ENCODE results near the gene SPOCK3.
"Not testable (repeated sequence)": the region's sequence is repeated elsewhere in the genome, so short reads cannot be mapped to it uniquely, and the experiment has no call there.

Gene SPOCK3

DNA sequence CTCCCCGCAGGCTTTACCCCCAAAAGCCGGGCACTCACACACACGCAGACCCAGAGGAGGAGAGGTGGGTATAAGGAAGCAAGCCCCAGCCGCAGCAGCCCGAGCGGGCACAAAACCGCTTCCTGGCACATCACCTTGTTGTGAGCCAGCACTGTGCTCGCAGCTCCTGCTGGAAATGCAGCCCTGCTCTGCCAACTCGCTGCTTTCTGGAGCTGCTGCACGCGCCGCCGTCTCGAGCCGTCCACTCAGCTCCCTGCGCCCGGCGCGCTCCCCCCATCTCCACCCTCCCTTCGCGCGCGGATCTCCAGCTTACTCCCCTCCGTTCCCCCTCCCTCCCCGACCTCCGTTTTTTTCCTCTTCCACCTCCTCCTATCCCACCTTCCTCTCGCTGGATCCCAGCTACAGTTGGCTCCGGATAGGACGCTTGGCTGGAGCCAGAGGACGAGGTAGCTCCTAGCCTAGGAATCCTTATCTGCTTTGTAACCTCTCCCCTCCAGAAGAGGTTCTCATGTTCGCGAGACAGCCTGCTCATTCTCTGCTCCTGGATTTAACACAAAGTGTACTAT is at the start of gene SPOCK3:
Gene SPOCK3, minus strand, starts transcription at position 179 of the 566 bp plus-strand sequence.
- no peak for DNase-seq

DNA sequence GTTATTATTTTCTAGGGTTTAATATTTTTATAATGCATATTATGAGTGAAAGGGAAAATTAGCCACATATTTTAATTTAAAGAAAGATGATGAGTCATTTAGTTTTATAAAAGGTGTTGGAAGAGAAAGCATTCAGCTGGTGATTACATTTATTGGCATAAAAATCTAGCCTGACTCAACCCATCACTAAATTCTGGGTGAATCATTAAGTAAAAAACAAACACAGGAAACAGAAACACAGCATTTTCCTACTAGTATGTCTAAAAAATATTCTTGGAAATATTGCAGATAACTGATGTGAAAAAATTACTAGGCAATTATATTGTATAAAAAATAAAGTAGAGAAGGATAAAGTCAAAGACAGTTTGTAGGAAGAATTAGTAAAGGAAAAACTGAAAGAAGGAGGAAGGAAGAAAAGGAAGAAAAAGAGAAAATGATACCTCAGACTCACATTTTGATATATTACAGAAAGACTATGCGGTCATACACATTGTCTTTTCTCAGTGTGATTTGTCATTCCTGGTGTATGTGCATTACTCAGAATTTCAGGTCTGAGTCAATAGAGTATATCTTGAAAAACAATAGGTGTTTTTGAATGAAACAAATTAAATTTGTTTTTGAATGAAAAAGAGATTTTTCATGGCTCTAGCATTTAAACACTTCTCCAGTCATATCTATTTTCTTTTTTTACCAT is 48.0 kb upstream of the SPOCK3 start:
- DNase-seq, result no peak

DNA sequence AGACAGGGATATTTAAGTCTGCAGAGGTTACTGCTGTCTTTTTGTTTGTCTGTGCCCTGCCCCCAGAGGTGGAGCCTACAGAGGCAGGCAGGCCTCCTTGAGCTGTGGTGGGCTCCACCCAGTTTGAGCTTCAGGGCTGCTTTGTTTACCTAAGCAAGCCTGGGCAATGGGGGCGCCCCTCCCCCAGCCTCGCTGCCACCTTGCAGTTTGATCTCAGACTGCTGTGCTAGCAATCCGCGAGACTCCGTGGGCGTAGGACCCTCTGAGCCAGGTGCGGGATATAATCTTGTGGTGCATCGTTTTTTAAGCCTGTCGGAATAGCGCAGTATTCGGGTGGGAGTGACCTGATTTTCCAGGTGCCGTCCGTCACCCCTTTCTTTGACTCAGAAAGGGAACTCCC is 47.3 kb upstream of the SPOCK3 start:
- not testable (repeated sequence) for DNase-seq

DNA sequence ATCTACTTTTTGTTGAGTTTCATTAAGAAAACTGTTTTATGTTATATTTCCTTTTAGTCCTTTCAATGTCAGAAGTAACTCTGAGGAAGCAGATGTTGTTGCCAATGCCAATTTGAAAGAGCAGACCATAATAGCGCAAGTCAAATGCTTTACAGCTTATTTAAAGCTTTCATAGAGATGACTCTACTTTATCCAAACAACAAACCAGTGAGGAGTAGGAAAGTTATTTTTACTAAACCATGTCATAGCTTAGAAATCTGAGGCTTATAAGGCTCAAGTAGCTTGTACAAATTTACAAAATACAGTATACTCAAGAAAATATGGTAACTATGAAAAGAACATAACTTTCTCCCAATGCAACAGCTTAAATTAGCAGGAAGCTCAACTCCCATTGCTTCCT is 40.1 kb upstream of the SPOCK3 start:
- no peak for DNase-seq

DNA sequence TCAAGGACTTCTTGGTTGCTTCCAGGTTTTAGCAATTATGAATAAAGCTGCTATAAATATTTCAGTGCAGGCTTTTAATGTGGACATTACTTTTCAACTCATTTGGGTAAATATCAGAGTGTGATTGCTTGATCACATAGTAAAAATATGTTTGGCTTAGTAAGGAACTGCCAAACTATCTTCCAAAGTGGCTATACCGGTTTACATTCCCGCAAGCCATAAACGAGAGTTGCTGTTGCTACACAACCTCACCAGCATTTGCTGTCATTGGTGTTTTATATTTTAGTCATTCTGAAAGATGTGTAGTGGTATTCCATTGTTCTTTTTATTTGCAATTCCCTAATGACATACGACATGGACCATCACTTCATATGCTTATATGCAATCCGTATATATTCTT is 30.9 kb upstream of the SPOCK3 start:
- DNase-seq, result no peak

DNA sequence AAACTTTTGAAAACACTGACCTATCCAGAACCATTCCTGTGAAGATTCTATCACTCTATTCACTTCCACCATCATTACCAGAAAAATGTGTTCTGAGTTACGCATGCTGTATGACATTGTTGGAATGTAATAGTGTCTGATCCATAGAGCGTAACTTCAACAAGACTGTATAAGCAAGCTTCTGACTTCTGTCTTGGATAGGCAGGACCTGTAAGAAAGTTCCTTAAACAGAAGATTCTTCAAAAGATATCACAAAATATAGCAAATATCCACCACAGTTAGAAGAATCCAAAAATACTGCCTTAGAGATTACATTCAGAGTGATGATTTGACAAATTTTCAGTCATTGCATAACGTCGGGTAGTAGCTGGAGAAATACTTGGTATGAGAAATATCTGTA is 14.0 kb upstream of the SPOCK3 start:
- no peak for DNase-seq

DNA sequence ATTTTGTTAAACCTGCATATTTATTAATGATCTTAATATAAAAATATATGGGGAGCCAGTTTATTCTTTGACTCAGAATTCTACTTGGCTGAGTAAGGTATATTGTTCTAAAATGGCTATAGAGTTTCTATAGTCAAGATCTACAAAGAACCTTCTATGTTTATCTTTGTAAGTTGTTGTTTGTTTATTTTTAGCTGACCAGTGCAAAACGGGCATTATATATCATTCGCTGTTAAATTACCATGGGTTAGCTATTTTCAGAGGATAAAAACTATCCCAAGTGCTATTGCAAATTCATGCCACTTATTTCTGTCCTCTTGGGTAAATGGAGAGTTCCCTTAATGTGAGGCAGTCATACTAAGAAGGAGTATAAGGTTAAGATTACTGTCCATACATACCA is 5.3 kb upstream of the SPOCK3 start:
- DNase-seq, result no peak

DNA sequence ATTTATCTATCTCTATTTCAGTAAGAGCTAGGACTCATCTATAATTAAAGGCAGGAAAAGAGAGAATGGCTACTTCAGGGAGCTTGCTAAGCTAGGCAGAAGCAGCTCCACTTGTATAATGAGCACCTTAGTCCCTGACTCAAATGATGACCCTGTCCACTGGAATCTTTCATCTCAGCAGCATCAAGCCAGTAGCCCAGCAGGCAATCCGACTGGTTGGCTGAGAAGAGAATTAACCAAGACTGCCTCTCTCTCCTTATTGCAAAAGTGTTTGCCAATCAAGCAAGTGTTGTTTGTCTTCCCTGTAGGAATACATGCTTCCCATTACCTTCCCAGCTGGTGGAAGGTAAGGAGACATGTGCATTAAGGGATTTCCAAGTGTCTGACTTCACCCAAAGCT is 3.9 kb upstream of the SPOCK3 start:
- DNase-seq, result no peak

DNA sequence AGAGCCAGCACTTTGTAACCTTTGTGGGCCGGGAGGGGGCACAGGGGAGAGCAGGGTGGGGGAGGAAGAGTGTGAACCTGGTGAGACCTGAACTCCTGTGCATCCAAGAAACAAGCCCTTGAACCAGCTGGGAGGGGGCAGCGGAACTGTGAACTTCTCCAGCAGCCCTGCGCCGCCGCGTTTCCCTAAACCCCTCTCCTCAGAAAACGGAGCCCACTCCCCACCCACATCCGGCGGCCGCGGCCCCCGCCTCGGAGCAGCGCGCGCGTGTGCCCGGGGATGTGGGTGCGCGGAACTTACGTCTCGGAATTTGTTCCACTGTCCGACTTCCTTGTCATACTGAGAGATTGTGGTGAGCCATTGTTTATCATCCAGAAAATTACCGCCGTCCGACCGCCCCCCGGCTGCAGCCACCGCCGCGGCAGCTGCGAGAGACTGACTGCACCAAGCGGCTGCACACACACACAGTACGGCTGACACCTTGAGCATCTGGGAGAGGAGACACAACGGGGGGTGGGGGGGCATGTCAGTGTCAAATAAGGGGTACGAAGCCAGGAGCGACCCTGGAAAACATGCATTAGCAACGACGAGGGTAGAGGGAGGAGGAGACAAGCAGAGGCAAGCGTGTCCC is 494 bp downstream of the SPOCK3 start:
- DNase-seq, result no peak

DNA sequence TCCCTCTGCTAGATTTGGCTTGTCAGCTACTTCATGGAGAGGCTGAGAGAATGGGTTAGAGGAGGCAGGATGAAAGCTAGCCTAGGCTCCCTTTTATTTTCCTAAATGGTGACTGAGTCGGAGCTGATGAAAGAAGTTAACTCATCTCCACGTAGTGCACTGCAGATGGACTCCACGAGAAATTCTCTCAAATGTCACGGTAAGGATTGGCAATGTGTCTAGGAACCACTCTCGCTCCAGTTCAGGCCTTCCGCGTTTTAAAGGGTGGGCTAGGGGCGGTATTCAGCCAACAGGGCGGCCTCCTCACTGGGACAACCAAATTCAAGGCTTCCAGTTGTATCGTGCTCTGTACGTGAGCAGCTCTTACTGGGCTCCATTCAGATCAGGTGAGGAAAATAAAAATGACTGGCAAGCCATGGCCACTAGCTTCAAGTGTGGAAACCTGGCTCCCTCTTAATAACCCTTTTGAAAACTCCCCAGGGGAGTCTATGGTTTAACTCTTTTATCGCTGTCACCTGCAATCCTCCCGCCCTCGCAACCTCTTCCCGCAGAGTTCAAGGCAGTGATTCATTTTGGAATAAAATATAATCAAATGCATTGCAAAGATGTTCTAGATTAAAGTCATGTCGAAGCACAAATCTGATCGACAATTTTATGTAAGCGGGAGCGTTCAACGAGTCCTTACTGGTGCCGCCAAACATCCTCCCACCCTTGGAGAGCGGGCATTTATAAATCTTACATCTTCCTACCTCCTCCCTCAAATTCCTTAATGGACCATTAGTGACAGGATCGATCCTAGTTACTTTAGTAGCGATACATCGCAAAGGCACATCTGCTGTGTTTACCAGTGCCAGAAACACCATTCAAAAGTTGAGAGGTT is 1.2 kb downstream of the SPOCK3 start:
- DNase-seq, result no peak

DNA sequence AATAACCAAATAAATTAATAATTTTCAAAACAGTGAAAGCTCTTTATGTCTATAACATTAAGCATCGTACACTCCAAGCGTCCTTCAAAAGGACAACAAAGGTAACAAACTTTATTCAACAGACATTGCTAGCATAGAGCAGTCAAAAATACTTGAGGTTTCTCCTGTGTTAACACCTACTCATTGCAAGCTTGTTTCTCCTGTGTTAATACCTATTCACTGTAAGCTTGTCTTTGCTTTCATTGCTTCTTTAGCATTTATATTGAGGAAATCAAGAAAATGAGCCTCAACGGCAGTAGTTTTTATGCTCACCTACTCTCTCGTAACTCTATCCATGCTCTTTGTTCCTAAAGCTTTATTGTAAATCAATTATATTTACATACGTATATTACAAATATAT is 3.5 kb downstream of the SPOCK3 start:
- DNase-seq, result no peak

DNA sequence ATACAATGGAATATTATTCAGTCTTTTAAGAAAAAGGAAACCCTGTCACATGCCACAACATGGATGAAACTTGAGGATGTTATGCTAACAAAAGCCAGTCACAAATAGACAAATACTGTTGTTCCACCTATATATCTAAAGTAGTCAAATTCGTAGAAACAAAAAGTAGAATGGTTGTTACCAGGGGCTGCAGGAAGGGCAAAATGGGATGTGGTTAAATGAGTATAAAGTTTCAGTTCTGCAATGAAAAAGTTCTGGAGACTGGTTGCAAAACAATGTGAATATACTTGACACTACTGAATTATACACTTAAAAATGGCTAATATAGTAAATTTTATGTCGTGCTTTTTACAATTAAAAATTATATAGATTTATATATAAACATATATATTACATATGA is 12.2 kb downstream of the SPOCK3 start:
- DNase-seq, result no peak

DNA sequence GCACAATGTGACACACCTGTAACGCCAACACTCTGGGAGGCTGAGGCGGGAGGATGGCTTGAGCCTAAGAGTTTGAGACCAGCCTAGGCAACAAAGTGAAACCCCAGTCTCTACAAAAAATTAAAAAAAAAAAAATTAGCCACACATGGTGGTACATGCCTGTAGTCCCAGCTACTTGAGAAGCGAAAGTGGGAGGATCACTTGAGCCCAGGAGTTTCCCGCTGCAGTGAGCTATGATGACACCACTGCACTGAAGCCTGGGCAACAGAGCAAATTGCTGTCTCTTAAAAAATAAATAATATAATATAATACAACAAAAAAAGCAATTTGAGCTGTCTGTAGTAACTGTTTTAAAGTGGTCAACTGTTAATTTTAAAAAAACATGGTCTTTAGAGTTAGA is 13.2 kb downstream of the SPOCK3 start:
- DNase-seq, result no peak

DNA sequence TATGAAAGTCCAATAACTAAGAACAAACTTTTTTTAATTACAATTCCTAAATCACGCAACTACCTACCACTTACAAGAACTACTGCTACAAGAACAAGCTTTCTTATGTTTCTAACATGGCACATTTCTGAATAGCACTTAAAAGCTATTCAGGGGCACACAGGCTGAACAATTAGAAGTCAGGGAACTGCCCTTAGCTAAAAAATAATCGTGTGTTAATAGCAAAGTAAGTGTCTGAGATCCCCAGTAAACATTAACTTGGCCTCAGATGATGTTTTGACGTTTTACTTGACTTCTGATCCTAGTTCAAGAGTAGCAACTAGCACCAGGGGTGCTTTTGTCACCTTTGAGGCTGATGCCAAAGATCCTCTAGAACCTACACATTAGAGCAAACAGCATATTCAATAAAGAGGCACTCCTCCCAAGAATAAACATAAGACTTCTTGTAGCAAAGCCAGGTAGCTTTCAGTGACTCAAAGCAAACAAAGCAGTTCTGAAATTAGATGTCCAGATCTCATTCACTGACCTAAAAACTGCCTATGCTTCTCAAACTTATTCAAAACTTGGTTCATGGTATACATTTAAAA is 16.2 kb downstream of the SPOCK3 start:
- no peak for DNase-seq

DNA sequence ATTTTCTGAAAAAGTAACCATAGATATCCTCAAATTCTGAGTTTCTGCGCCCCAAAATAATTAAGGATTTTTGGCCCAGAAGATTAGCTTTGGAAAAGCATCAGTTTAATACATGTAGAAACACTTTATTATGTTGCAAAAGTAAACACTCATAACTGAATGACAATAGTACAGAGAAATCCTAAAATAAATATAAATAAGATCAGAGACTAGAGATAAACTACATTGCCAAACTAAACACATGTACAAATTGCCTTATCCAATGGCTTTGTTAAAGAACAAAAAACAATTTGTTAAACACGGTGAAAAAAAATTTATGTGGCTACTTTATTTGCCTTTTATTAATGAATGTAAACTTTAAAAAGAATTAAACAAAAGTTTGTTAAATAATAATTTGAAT is 17.5 kb downstream of the SPOCK3 start:
- no peak for DNase-seq

DNA sequence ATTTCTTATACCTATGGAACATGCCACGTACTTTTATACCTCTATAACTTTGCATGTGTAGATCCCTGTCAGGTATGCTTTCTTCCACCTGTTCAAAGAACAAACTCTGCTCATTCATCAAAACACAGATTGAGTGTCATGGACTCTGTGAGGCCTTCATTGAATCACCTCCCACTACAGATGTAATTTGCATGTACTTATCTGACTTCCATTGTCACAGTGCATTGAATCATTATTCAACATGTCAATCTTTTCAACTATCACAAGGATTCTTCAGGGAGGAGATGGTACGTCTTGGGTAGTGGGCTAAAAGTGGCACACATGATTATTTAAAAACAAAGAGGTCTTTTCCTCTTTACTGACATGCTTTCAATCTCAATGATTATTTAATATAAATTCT is 24.1 kb downstream of the SPOCK3 start:
- no peak for DNase-seq

DNA sequence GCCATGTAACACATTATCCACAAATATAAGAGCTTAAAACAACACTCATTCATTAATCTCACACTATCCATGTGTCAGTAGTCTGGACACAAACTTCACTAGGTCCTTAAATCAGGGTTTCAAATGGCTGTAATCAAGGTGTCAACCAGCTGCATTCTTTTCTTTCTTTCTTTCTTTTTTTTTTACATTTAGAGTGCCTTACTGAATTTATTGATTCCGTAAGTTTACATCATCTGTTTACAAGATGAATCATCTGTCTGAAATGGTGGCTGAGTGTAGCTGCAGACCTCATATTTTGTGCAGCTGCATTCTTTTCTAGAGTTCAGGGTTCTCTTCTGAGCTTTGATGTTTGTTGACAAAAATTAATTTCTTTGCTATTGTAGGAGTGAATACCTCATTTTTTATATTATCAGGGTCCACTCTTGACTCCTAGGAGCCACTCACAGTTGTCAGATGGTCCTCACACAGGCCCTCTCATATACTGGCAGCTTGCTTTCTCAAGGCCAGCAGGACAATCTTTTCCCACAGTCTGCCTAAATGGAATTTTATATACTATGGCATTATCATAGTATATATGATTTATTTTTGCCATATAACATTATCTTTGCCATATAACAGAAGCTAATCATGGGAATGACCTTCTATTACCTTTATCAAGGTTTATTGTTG is 37.8 kb downstream of the SPOCK3 start:
- no peak for DNase-seq

DNA sequence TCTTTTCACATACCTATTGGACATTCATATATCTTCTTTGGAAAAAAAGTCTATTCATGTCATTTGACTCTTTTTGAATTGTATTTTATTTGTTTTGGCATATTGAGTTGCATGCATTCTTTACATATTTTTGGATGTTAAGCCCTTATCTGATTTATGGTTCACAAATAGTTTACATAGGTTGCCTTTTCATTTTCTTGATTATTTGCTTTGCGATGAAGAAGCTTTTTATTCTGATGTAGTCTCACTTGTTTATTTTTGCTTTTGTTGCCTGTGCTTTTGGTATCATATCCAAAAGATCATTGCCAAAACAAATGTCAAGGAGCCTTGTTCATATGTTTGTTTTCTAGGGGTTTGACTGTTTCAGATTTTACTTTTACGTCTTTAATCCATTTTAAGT is 43.9 kb downstream of the SPOCK3 start:
- no peak for DNase-seq

DNA sequence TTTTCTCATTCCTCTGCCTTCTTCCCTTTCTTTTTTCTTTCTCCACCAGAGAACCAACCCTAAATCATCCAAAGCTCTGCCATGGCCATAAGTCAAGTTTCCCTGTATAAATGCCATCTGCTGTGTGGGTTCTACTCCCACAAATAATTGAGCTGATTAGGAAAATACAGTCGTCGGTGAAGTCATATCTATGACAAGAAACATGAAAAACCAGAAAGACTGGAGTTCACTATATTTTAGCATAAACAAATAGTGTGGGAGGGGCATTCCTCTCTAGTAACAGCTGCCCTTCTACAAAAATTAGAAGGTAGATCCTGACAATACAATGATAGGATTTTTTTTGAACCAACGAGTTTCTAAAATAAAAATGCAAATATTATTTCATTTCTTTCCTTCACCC is 48.8 kb downstream of the SPOCK3 start:
- DNase-seq, result no peak

DNA sequence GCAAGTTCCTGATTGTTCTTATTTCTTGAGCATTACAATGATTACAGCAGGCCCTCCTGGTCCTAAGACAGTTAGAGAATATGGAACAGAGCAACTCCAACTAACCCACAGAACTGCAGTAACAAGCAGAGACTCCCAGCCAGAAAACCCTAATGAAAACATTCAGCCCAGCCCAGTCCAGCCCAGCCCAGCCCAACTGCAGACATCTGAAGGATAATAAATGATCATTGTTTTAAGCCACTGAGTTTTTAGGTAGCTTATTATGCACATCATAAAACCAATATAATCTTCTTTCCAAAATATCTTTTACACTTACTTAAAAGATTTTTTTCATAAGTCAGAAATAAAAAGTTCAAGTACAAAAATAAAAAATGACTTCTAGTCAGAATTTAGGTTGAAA is 51.3 kb downstream of the SPOCK3 start:
- DNase-seq, result no peak

DNA sequence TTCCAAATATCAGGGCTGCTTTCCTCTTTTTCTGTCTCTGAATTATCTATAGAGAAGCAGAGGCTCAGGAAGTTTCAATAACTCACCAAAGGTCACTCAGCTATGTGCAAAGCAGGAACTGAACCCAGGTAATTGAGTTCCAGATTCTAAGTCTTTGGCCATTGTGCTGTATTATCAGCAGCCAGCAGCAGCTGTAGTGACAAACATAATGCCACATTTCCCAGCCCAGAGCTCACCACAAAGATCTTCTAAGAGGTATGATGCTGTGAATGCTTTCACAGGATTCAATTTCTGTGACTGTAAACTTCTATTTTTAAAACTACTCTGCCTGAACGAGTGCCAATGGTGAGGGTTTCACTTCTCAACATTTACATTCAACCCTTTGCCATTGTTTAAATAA is 56.4 kb downstream of the SPOCK3 start:
- no peak for DNase-seq

DNA sequence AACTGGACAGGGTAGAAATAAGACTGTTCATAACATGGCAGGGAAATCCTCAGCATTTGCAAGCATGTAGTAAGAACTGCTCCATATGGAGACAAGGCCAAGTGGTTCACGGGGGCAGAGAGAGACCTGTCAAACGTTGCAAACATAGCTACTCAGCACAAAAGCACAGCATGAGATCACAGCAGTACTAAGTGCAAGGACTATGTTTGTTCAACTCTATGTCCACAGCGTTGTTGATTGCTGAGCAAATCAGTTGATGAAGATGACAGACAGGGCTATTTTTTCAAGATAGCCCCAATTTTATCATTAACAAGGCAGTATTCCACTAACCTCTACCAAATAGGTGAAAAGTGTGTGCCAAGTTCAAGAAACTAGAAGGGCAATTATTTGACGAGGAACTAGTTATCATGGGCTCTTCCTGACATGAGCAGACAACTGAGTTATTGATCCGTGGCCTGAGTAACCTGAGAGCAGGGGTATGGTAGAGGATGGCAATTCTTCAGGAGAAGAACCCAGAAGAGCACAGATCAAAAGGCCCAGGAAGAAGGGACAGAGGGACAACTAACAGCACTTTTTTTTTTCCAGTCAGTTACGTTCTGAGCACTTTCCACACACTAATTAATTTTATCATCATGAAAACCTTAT is 57.4 kb downstream of the SPOCK3 start:
- DNase-seq, result no peak

Data from activated CD8-positive, alpha-beta memory T cell treated with anti-CD3 and anti-CD28 coated beads for 24 hours (primary cell).